ENCODE data around the gene ARHGAP42.

Gene ARHGAP42

GRCh38 chr11:100791860-100792259, 104.8 kb downstream of the ARHGAP42 start:
- DNase-seq (ENCODE audit: low read depth in 2 of 3, low spot score in 1 of 3), result no peak

GRCh38 chr11:100793525-100793924, 106.4 kb downstream of the ARHGAP42 start:
- DNase-seq (ENCODE audit: low read depth in 2 of 3, low spot score in 1 of 3), result no peak

GRCh38 chr11:100794446-100794845, 107.4 kb downstream of the ARHGAP42 start:
- DNase-seq (ENCODE audit: low read depth in 2 of 3, low spot score in 1 of 3), result no peak

- no peak for DNase-seq (ENCODE audit: low read depth in 2 of 3, low spot score in 1 of 3)
These were observed 112.4 kb downstream of the ARHGAP42 start for GRCh38 chr11:100799445-100799844.

GRCh38 chr11:100800202-100800601, 113.1 kb downstream of the ARHGAP42 start:
- DNase-seq (ENCODE audit: low read depth in 2 of 3, low spot score in 1 of 3), result no peak

- DNase-seq (ENCODE audit: low read depth in 2 of 3, low spot score in 1 of 3), result no peak
These were observed 114.3 kb downstream of the ARHGAP42 start for GRCh38 chr11:100801225-100801999.

GRCh38 chr11:100805506-100806199, 118.6 kb downstream of the ARHGAP42 start:
- no peak for DNase-seq (ENCODE audit: low read depth in 2 of 3, low spot score in 1 of 3)

- DNase-seq (ENCODE audit: low read depth in 2 of 3, low spot score in 1 of 3), result no peak
These were observed 119.2 kb downstream of the ARHGAP42 start for GRCh38 chr11:100806296-100806695.

GRCh38 chr11:100808904-100809491, 121.9 kb downstream of the ARHGAP42 start:
- DNase-seq (ENCODE audit: low read depth in 2 of 3, low spot score in 1 of 3), result no peak

- no peak for DNase-seq (ENCODE audit: low read depth in 2 of 3, low spot score in 1 of 3)
These were observed 123.1 kb downstream of the ARHGAP42 start for GRCh38 chr11:100810146-100810545.

- DNase-seq (ENCODE audit: low read depth in 2 of 3, low spot score in 1 of 3), result no peak
These were observed 123.6 kb downstream of the ARHGAP42 start for GRCh38 chr11:100810666-100811065.

GRCh38 chr11:100812517-100812916, 125.4 kb downstream of the ARHGAP42 start:
- no peak for DNase-seq (ENCODE audit: low read depth in 2 of 3, low spot score in 1 of 3)

- no peak for DNase-seq (ENCODE audit: low read depth in 2 of 3, low spot score in 1 of 3)
These were observed 128.8 kb downstream of the ARHGAP42 start for GRCh38 chr11:100815787-100816330.

- DNase-seq (ENCODE audit: low read depth in 2 of 3, low spot score in 1 of 3), result no peak
These were observed 129.7 kb downstream of the ARHGAP42 start for GRCh38 chr11:100816823-100817222.

- no peak for DNase-seq (ENCODE audit: low read depth in 2 of 3, low spot score in 1 of 3)
These were observed 130.5 kb downstream of the ARHGAP42 start for GRCh38 chr11:100817620-100818019.

- no peak for DNase-seq (ENCODE audit: low read depth in 2 of 3, low spot score in 1 of 3)
These were observed 133.5 kb downstream of the ARHGAP42 start for GRCh38 chr11:100820621-100821020.

GRCh38 chr11:100821198-100821597, 134.1 kb downstream of the ARHGAP42 start:
- DNase-seq (ENCODE audit: low read depth in 2 of 3, low spot score in 1 of 3), result no peak

- no peak for DNase-seq (ENCODE audit: low read depth in 2 of 3, low spot score in 1 of 3)
These were observed 136.3 kb downstream of the ARHGAP42 start for GRCh38 chr11:100823360-100823759.

- no peak for DNase-seq (ENCODE audit: low read depth in 2 of 3, low spot score in 1 of 3)
These were observed 137.1 kb downstream of the ARHGAP42 start for GRCh38 chr11:100824041-100824809.

GRCh38 chr11:100825626-100826025, 138.5 kb downstream of the ARHGAP42 start:
- no peak for DNase-seq (ENCODE audit: low read depth in 2 of 3, low spot score in 1 of 3)
